OCI-LY1 (cell line): Measurements from ENCODE around the gene ENG.

Experiments used
- H2AFZ ChIP-seq: fragments of 200-600 bp; sonication (generic), shearing (Covaris generic); 2 replicates; pipeline ENCODE4 v1.6.0; 2014; ENCODE audit warnings: antibody characterized with exemption, mild to moderate bottlenecking, low read length
- H3F3A ChIP-seq: fragments of 200-600 bp; sonication (generic), shearing (Covaris generic); 2 replicates; pipeline ENCODE4 v1.6.0; 2014; ENCODE audit warnings: mild to moderate bottlenecking, antibody characterized with exemption, low read length, moderate library complexity; ENCODE audit not compliant: insufficient read depth
- H3K27ac ChIP-seq: fragments of 200-600 bp; sonication (generic); 2 replicates; pipeline ENCODE4 v1.5.1; 2014; ENCODE audit warnings: low read length, mixed run types, mild to moderate bottlenecking, low read depth; ENCODE audit not compliant: poor library complexity, severe bottlenecking
- H3K27me3 ChIP-seq: fragments of 200-600 bp; sonication (generic); 2 replicates; pipeline ENCODE4 v1.6.0; 2014; ENCODE audit warnings: antibody characterized with exemption, mild to moderate bottlenecking, low read length, moderate library complexity; ENCODE audit not compliant: insufficient read depth
- H3K36me3 ChIP-seq: fragments of 200-600 bp; sonication (generic); 2 replicates; pipeline ENCODE4 v1.6.1; 2014; ENCODE audit warnings: mild to moderate bottlenecking, antibody characterized with exemption, low read length, moderate library complexity, mixed read lengths; ENCODE audit not compliant: insufficient read depth
- H3K4me1 ChIP-seq: fragments of 200-600 bp; sonication (generic); 2 replicates; pipeline ENCODE4 v1.5.1; 2014; ENCODE audit warnings: mild to moderate bottlenecking, low read length, moderate library complexity; ENCODE audit not compliant: insufficient read depth, severe bottlenecking
- H3K4me2 ChIP-seq: fragments of 200-600 bp; sonication (generic), shearing (Covaris generic); 2 replicates; pipeline ENCODE4 v1.6.1; 2014; ENCODE audit warnings: low read length
- H3K4me3 ChIP-seq: fragments of 200-600 bp; sonication (generic); 2 replicates; pipeline ENCODE4 v1.5.1; 2014; ENCODE audit warnings: low read length, low read depth, mild to moderate bottlenecking, mixed read lengths; ENCODE audit not compliant: poor library complexity, severe bottlenecking
- H3K79me2 ChIP-seq: fragments of 200-600 bp; shearing (Covaris generic); 2 replicates; pipeline ENCODE4 v1.6.1; 2016; ENCODE audit warnings: mixed run types, low read length, mixed read lengths; ENCODE audit not compliant: insufficient read depth
- H3K9ac ChIP-seq: fragments of 200-600 bp; sonication (generic), shearing (Covaris generic); 2 replicates; pipeline ENCODE4 v1.6.1; 2014; ENCODE audit warnings: mild to moderate bottlenecking, low read length, mixed read lengths
- H3K9me2 ChIP-seq: fragments of 200-600 bp; sonication (generic), shearing (Covaris generic); 2 replicates; pipeline ENCODE4 v1.6.1; 2014; ENCODE audit warnings: low read depth, mild to moderate bottlenecking, low read length, mixed read lengths
- H3K9me3 ChIP-seq: fragments of 200-600 bp; shearing (Covaris generic); 2 replicates; pipeline ENCODE4 v1.6.1; 2014; ENCODE audit warnings: low read length, mixed read lengths
- H4K20me1 ChIP-seq: fragments of 200-600 bp; sonication (generic), shearing (Covaris generic); 2 replicates; pipeline ENCODE4 v1.6.0; 2016; ENCODE audit warnings: mild to moderate bottlenecking, low read length; ENCODE audit not compliant: insufficient read depth
- EZH2 ChIP-seq: fragments of 200-600 bp; sonication (generic), shearing (Covaris generic); IDR thresholded peaks from 2 replicates; pipeline ENCODE4 v1.8.0; 2017; ENCODE audit warnings: borderline replicate concordance, mixed run types, mild to moderate bottlenecking, antibody characterized with exemption, low read length, moderate library complexity, mixed read lengths
- TF ChIP-seq, protein P1 (sequence below): fragments of 200-600 bp; sonication (generic), shearing (Covaris generic); IDR thresholded peaks from 2 replicates; pipeline ENCODE4 v1.5.1; 2017; ENCODE audit warnings: mild to moderate bottlenecking, antibody characterized with exemption, low read length, moderate library complexity, mixed read lengths

Gene ENG

DNA sequence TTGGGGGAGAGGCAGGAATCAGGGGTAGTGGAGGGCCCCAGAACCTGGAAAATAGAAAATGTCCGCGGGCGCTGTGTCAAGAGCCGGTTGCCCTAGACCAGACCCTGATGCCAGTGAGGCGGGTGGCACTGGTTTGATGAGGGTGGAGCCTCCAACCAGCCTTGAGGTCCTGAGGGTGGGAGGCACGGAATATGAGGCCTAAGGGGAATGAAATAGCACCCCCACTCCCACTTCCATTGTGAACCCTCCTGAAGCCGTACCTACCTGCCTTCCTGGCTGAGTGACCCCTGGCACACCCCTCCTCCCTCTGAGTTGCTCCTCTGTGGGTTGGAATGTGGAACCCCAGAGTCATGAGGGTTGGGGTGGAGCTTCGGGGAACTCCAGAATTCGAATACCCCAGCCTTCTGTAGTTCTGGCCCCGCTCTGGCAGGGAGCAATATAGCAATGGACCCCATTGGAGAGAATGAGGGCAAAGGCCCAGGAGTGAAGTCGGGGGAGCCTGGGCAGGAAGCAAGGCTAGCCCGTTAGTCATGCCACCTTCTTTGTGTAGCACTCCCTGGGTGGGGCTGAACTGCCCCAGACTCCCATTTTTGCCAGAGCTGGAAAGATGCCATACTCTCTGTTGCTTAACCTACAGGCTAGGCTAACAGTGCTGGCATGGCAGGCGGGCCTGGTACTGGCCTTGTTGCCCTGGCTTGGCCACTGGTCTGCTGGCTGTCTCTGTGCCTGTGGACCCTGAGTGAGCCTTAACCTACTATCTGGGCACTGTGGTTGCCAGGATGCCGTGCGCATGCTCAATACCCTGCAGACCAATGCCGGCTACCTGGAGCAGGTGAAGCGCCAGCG lies 50.7 kb downstream of the ENG start:
- no peak for TF ChIP-seq EZH2
- TF ChIP-seq, protein P1, sequence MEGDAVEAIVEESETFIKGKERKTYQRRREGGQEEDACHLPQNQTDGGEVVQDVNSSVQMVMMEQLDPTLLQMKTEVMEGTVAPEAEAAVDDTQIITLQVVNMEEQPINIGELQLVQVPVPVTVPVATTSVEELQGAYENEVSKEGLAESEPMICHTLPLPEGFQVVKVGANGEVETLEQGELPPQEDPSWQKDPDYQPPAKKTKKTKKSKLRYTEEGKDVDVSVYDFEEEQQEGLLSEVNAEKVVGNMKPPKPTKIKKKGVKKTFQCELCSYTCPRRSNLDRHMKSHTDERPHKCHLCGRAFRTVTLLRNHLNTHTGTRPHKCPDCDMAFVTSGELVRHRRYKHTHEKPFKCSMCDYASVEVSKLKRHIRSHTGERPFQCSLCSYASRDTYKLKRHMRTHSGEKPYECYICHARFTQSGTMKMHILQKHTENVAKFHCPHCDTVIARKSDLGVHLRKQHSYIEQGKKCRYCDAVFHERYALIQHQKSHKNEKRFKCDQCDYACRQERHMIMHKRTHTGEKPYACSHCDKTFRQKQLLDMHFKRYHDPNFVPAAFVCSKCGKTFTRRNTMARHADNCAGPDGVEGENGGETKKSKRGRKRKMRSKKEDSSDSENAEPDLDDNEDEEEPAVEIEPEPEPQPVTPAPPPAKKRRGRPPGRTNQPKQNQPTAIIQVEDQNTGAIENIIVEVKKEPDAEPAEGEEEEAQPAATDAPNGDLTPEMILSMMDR: no peak
- Histone ChIP-seq H3K4me2 (peak overlapping the region; percentile 99), H3K9me2 (no peaks in the 10 kb centered on the region), H2AFZ (no peak overlapping the region), H3K9ac (peak overlapping the region; percentile 100), H3K79me2 (peaks cover 8% of the 10 kb centered on the region; the same call in 1 of the 2 replicates), H3K27me3 (no peaks in the 10 kb centered on the region), H3K9me3 (no peaks in the 10 kb centered on the region), H3K4me1 (peaks cover 20% of the 10 kb centered on the region), H4K20me1 (no peaks in the 10 kb centered on the region), H3K27ac (peak overlapping the region; percentile 74), H3K36me3 (peaks cover 31% of the 10 kb centered on the region), H3K4me3 (peak overlapping the region; percentile 100), H3F3A (no peaks in the 10 kb centered on the region)

DNA sequence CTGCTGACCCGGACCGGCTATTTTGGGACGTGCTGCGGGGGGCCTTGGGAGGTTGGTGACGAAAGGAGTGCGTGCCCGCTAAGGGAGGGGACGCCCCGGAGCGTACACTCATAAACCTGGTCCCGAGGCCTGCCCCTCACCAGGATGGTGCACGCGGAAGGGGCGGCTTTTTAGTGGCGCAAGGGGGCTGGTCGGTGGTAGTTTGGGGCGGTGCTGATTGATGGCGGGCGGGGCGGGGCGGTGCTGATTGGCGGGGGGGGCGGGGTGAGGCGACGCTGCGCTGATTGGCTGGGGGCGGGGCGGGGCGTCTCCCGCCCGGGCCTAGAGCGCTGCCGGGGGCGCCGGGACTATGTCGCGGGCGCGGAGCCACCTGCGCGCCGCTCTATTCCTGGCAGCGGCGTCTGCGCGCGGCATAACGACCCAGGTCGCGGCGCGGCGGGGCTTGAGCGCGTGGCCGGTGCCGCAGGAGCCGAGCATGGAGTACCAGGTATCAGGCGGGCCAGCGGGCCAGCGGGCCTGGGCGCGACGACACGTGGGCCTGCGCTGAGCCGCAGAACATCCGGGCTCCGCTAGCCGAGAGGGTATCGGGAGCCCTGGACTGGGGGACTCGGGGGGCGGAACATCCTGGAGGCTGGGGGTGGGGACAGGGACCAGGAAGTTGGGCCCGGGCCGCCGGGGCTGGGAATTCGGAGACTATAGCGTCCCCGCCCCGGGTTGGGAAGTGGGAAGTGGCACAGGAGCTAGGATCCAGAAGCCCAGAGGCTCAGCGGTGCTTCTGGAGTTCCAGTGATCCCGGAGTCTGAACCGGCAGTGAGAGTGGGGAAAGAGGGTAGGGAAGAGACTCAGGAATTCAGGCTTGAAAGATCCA lies 51.6 kb downstream of the ENG start, which contains the start of gene FPGS:
Gene FPGS (plus strand): TSS at position 307 of the 868 bp plus-strand sequence. CDS start 43 bp downstream, at position 350.
- Histone ChIP-seq H3K4me1 (peaks cover 21% of the 10 kb centered on the region), H3K9me2 (no peaks in the 10 kb centered on the region), H3K4me3 (peak within 1 kb of the TSS; percentile 100), H2AFZ (no peak within 1 kb of the TSS), H3K9ac (peak within 1 kb of the TSS; percentile 100), H3K4me2 (peak within 1 kb of the TSS; percentile 99), H3K36me3 (peaks cover 22% of the 10 kb centered on the region), H3K9me3 (no peaks in the 10 kb centered on the region), H3F3A (no peaks in the 10 kb centered on the region), H3K27ac (peak within 1 kb of the TSS; percentile 74), H3K27me3 (no peaks in the 10 kb centered on the region), H3K79me2 (peaks cover 8% of the 10 kb centered on the region; the same call in 1 of the 2 replicates), H4K20me1 (no peaks in the 10 kb centered on the region)
- TF ChIP-seq, protein P1: 0 out of 2 replicates have a peak, but pooled peaks have one; percentile 27
- no peak for TF ChIP-seq EZH2

- no peak for TF ChIP-seq EZH2
- TF ChIP-seq, protein P1: no peak; the same call in 1 of the 2 replicates
Observed at GRCh38 chr9:127801955-127802575, 52.4 kb downstream of the ENG start.

More at GRCh38 chr9:127801955-127802575, 52.4 kb downstream of the ENG start:
- Histone ChIP-seq H3K27me3 (no peaks in the 10 kb centered on the region), H3K9ac (peak overlapping the region; percentile 59), H3K36me3 (peaks cover 15% of the 10 kb centered on the region), H4K20me1 (no peaks in the 10 kb centered on the region), H3K9me2 (no peaks in the 10 kb centered on the region), H2AFZ (no peak overlapping the region), H3K4me2 (peak overlapping the region; percentile 79), H3F3A (no peaks in the 10 kb centered on the region), H3K4me3 (peak overlapping the region; percentile 100), H3K27ac (peak overlapping the region; percentile 67), H3K79me2 (peaks cover 8% of the 10 kb centered on the region; the same call in 1 of the 2 replicates), H3K4me1 (peaks cover 28% of the 10 kb centered on the region), H3K9me3 (no peaks in the 10 kb centered on the region)
